ENCODE data around the gene SART3.
A peak's percentile ranks its signal among the peaks of the same experiment; 100 is the strongest.

SART3 gene, protein sequence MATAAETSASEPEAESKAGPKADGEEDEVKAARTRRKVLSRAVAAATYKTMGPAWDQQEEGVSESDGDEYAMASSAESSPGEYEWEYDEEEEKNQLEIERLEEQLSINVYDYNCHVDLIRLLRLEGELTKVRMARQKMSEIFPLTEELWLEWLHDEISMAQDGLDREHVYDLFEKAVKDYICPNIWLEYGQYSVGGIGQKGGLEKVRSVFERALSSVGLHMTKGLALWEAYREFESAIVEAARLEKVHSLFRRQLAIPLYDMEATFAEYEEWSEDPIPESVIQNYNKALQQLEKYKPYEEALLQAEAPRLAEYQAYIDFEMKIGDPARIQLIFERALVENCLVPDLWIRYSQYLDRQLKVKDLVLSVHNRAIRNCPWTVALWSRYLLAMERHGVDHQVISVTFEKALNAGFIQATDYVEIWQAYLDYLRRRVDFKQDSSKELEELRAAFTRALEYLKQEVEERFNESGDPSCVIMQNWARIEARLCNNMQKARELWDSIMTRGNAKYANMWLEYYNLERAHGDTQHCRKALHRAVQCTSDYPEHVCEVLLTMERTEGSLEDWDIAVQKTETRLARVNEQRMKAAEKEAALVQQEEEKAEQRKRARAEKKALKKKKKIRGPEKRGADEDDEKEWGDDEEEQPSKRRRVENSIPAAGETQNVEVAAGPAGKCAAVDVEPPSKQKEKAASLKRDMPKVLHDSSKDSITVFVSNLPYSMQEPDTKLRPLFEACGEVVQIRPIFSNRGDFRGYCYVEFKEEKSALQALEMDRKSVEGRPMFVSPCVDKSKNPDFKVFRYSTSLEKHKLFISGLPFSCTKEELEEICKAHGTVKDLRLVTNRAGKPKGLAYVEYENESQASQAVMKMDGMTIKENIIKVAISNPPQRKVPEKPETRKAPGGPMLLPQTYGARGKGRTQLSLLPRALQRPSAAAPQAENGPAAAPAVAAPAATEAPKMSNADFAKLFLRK

DNA sequence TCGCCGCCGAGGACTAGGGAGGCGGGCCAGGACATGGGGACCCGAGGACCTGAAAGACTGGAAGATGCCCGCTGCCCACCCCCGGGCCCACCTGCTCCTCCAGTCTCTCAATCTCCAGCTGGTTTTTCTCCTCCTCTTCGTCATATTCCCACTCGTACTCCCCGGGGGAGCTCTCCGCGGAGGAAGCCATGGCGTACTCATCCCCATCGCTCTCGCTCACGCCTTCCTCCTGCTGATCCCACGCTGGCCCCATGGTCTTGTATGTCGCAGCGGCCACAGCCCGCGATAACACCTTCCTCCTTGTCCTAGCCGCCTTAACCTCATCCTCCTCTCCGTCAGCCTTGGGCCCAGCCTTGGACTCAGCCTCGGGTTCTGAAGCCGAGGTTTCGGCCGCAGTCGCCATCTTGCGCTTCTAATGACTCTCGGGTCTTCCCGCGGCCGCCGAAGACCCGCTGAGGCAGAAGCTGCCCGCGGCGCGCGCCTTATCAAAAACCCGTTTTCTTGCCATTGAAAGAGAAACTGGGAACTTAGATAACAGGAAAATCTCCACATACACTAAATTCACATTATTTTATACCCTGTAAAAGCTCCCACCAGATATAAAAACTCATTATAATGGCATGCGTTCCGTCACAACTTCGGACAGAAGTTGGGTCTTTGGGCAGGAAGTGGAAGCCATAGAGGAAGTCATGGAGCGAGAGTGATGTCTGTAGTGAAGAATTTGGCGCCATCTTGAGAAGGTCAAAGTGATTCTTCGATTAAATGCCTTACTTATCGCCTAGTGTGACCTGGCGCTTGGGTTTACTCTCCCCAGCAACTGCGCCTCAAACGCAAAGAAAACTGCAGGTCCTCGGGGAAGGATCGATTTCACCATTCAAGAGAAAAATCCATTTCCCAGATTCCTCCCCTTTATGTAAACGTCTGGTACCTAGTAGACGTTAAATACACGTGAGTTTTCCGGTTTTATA lies at the start of gene SART3:
Gene SART3, minus strand, starts transcription at position 422 of the 968 bp plus-strand sequence. Its CDS starts 19 bp downstream, at position 403.
- peak; percentile 70 to 74 for DNase-seq

DNA sequence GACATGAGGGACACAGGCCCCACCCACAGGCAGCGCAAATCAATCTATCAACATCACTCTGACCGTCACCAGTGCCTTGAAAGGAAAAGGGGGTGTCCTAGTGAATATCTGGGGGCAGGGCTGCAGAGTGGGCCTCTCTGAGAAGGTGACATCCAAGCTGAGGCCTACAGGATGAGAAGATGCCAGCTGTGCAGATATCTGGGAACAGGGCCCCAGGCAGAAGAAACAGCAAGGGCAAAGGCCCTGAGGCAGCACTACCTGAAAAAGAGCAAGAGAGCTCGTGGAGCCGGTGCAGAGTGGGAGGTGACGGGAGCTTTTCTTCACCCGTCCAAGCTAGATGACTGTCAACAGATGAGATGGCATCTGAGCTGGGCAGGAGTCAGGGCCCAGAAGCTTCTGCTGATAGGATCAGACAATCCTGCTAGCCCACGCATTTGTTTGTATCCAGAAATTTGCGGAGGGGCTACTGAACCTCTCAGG lies 49.4 kb upstream of the SART3 start:
- no peak for DNase-seq

DNA sequence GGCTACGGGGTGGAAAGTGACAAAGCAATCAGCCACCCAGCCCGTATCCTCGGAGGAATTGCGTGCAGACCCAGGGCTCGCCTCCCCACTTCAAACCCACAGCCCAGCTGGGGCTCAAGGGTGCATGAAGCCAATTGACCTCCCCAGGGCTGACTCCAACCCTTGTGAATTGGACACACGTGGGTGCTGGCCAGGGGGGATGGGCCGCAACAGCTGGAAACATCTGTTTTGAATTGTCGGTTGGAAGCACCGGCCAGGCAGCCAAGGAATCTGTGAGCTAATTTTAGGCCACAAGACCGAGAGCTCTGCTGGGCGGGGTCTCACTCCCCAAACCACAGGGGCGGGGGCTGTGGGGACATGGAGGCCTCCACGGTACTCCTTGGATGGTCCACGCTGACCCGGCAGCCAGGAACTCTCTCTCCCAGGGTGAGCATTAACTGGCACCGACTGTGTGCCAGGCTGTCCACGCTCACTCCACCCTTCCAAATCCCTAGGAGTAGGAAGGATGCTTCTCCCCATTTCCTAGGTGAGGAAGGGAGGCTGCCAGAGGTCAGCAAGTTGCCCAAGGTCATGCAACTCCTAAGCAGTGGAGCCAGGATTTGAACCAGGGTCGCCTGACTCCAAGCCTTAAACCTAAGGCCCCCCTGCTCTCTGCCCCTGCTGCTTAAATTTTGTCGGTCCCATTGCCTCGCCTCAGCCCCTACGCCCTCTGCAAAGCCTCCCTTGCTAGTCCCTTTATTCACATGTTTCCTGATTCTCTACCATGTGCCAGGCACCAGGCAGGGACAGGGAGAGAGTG lies 48.8 kb upstream of the SART3 start:
- no peak for DNase-seq

DNA sequence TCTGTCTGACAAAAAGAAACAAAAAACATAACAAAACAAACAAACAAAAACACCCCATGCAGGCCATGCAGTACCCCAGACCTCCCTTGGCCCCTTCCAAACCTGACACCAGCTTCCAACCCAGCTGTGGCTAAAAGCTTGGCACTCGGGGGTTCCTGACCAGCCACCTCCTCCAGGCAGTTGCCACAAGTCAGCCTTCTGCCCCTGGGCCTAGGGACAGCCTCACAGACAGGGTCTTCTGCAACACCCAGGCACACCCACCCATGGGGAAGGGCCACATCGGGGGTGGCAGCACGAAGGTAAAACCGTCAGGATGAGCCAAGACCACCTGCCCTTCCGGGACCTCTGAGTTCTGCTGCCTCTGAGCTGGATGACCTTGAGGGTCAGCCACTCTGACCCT lies 47.6 kb upstream of the SART3 start:
- no peak for DNase-seq

DNA sequence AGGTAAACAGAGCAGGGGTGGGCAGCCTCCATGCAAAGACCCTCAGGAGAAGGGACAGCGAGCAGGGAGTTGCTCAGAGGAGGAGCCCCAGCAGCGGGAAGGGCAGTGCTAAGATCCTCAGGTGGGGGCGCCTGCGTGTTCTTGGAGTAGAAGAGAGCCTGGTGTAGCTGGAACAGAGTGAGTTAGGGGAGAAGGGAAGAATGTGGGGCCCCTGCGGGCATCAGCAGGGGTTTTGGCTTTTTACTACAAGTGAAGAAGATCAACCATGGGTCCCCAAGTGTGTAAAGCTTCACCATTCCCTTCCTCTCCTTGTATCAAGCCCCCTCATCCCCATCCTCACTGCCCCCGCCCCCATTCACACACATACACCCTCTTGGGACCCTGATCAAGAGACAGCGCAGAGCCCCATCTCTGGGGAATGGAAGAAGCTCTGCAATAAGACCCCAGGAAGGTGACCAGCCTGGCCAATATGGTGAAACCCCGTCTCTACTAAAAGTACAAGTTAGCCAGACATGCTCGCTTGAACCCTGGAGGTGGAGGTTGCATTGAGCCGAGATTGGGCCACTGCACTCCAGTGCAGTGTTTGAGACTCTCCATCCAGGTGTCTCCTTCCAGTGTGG lies 47.1 kb upstream of the SART3 start:
- no peak for DNase-seq

DNA sequence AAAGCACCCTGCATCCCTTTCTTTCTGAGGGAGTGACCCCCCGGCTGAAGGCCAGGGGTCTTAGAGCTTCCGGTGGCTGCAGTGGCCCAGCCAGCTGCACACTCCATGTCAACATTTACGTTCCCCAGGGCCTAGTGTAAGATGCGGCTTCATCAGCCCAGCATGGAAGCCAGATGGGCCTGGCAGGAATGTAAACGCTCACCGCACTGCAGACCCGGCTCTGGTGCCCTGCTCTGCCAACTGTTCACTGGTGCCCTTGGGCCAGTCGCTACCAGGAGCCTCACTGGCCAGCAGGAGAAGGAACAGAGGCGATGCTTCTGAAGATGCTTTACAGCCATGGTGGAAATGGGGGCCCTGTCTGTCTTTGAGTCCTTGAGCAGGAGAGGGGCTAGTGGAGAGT lies 45.5 kb upstream of the SART3 start:
- no peak for DNase-seq

DNA sequence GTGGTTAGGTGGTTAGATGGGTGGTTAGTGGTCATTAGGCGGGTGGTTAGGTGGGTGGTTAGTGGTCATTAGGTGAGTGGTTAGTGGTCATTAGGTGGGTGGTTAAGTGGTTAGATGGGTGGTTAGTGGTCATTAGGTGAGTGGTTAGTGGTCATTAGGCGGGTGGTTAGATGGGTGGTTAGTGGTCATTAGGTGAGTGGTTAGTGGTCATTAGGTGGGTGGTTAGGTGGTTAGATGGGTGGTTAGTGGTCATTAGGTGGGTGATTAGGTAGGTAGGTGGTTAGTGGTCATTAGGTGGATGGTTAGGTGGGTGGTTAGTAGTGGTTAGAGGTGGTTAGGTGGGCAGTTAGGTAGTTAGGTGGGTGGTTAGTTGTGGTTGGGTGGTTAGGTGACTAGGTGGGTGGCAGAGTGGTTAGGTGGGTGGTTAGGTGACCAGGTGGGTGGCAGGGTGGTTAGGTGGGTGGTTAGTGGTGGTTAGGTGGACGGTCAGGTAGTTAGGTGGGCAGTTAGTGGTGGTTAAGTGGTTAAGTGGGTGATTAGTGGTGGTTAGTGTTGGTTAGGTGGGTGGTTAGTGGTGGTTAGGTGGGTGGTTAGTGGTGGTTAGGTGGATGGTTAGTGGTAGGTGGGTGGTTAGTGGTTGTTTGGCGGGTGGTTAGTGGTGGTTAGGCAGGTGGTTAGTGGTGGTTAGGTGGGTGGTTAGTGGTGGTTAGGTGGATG lies 44.9 kb upstream of the SART3 start:
- DNase-seq: no peak

DNA sequence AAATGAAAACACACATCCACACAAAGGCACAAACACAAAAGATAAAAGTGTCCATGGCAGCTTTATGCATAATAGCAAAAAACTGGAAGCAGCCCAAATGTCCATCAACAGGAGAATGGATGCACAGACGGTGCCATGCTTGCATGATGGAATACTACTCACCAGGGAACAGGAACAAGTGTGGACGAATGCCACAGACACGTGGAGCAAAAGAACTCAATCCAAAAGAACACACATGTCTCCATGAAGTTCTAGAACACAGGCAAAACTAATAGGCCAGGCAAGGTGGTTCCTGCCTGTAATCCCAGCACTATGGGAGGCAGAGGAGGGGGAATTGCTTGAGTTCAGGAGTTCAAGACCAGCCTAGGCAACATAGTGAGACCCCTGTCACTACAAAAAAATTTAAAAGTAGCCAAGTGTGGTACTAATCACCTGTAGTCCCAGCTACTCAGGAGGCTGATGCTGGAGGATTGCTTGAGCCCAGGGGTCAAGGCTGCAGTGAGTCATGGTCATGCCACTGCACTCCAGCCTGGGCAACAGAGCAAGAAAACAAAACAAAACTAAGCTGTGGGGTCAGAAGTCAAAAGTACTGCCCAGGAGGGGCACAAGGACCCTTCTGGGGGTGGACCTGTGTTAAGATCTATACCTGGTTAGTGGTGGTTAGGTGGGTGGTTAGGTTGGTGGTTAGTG lies 44.2 kb upstream of the SART3 start:
- no peak for DNase-seq

DNA sequence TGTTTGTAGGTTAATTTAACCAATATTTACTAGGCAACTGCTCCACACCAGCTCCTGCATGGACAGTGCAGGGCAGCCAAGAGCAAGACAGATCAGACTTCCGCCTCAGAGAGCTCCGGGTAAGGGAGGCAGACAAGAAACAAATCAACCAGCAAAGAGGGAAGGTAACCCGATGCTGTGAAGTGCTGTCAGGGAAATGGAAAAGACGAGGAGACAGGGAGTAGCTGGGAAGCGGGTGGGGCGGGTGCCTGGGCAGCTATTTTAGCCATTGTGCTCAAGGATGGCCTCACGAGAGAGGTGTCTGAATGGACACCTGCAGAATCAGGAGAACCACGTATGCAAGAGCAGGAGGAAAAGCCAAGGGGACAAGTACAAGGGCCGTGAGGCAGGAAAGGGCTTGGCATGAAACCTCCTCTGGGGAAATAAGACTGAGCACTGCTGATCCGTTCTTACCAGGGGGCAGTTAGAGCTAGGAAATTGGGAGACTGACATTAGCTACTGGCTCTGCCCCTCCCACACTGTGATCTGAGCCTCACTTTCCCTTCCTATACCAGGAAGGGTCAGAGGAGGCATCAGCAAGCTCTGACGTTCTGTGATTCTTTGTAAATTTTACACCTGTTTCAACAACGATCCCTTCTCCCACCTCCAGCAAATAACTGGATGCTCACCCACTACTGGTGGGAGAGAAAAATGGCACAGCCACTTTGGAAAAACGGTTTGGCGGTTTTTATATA lies 43.4 kb upstream of the SART3 start:
- no peak for DNase-seq

DNA sequence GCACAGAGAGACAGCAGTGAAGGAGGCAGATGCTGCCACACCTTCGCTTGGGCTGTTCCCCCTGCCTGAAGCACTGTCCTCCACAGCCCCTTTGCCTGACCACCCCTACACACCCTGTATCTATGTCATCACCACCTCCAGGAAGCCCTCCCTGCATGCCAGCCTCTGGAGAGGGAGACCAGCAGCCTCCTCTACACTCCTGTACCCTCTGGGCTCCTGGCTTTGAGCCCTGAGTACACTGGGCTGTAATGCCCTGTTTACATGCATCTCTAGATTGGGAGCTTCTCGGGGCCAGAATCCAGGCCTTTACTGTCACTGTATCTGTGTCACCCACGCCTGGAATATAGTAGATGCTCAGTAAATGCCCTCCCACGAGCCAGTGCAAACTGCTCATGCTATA lies 42.8 kb upstream of the SART3 start:
- DNase-seq: no peak

DNA sequence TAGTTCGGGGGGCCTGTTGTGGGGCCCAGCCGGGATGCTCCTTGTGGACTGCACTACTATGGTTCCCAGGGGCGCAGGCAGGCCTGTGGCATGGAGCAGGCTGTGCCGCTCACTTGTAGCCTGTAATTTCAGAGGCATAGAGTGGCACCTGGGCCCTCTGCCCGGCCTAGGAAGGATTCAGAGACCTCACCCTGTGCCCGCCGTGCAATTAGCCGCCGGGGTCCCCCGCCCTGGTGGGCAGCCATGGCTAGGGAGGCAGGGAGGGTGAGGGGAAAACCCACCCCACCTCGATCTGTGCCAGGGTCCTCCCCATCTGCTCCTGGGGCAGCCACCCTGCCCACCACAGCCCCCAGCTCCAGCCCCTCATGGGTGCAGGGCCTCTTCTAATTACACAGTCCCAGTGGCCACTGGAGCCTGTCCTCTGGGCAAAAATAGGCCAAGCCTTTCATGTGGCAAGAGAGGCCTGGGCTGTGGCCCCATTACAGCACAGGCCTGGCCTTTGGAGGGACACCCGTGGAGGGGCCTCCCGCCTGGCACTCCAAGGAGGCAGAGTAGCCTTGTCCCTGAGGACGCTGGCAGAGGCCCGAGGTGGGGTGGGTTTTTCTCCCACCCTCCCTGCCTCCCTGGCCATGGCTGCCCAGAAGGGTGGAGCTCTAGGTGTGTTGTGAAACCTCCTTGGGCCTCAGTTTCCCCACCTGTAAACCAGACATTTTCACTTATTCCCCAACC lies 42.2 kb upstream of the SART3 start:
- no peak for DNase-seq

DNA sequence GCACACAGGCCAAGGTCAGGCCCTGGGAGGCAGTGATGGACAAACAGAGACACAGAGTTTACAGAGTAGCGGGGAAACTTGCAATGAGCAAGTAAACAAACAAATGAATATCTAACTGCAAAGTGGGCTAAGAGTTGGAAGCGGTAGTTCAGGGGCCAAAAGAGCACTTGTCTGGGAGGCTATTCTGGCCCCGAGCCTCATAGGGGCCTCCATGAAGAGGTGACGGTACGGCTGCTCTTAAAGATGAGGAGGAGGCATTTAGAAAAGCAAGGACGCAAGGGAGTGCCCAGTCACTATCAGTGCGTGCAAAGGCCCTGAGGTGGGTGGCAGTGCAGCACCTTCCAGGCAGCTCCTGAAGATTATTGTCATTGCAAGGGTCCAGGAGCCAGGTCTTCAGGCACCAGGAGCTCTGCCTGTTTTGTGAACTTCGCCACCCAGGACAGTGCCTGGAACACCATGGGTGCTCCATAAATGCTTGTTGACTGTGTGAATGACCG lies 41.3 kb upstream of the SART3 start:
- no peak for DNase-seq

DNA sequence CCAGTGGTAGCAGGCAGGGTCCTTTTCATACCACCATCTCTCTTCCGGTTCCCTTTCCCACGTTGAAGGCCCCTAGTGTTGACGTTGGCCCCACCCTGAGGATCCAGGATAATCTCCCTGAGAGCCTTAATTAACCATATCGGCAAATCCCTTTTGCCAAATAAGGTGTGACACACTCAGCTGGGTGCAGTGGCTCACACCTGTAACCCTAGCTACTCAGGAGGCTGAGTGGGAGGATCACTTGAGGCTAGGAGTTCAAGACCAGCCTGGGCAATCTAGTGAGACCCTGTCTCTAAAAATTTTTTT lies 39.7 kb upstream of the SART3 start:
- DNase-seq: no peak

DNA sequence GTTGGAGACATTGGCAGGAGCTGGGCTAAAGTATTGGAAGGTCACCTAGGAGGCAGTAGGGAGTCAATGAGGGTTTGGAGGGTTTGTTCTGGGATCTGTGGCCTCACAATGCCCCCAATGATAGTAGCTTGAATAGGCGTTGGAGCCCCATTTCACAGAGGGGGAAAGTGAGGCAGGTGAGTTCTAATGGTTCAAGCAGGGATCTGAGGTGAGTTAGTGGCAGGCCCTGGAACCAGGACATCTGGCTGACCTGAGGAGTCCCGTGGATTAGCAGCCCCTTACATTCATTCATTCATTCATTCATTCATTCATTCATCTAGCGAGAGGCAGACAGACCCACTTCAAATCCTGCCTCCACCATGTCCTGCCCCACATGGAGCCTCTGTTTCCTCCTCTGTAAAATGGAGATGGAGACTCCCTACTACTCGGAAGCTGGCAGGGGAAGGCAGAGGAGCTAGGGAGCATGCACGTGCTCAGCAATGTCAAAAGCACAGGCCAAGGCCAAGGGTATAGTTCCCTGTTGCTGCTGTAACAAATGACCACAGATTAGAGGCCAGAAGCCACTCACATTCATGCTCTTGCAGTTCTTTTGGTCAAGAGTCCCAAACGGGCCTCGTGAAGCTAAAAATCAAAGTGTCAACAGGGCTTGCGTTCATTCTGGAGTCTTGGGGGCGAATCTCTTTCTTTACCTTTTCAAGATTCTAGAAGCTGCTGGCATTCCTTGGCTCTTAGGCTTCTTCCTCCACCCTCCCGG lies 39.2 kb upstream of the SART3 start:
- no peak for DNase-seq

DNA sequence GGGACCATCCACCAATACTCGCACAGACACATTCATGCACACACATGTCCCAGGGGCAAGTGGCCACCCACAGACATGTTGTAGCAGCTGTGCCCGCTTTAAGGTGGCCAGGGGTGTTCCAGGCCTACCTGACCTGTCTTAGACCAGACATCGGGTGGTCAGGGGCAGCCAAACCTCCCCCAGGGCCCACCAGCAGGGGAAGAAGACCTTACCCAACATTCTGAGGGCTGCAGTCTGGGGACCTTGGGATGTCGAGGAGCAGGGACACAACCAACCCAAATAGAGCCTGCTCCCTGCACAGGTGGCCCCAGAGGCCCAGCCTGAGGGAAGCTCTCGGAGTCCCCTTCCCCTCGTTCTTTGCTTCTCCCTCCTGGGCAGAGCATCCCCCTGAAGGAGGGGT lies 38.6 kb upstream of the SART3 start:
- DNase-seq: no peak

DNA sequence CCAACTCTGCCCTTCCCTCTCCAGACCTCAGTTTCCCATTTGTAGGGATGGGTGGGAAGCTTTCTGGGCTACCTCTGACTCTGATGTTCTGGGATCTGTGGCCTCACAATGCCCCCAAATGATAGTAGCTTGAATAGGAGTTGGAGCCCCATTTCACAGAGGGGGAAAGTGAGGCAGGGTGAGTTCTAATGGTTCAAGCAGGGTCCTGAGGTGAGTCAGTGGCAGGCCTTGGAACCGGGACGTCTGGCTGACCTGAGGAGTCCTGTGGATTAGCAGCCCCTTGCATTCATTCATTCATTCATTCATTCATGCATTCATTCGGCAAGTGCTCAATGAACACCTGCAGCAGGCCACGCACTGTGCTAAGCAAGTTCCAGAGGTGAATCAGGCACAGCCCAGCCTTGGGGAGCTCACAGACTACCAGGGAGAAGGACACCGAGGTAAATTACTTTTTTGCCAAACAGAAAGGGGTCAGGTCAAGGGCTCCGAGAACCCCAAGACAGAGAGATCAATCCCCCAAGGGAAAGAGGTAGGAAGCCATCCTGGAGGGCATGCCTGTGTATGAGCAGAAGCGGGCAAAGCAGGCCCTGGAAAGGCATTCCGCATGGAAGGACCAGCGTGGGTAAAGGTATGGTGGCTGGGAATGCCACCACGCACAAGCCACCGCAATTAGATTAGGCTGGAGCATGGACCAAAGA lies 37.7 kb upstream of the SART3 start:
- no peak for DNase-seq
